GM23338 (cell line): Measurements from ENCODE around the gene FHIT.

ENCODE experiments used
- CREB1 ChIP-seq: fragments of 250-450 bp; sonication (Bioruptor Pico); IDR thresholded peaks from 2 replicates; pipeline ENCODE4 v1.5.0; 2020; ENCODE audit warnings: low read depth, mild to moderate bottlenecking, moderate library complexity
- EZH2 ChIP-seq: fragments of 200-600 bp; sonication (generic); IDR thresholded peaks from one replicate; pipeline ENCODE4 v1.8.0; 2017; ENCODE audit warnings: antibody characterized with exemption, mild to moderate bottlenecking, low read depth; ENCODE audit not compliant: unreplicated experiment
- EZH2phosphoT487 ChIP-seq: fragments of 200-600 bp; sonication (generic); IDR thresholded peaks from one replicate; pipeline ENCODE4 v1.8.1; 2018; ENCODE audit warnings: antibody characterized with exemption; ENCODE audit not compliant: unreplicated experiment
- POLR2AphosphoS5 ChIP-seq: IDR thresholded peaks from 2 replicates; pipeline ENCODE4 v1.6.1; 2016; ENCODE audit warnings: antibody characterized with exemption, low read depth
- REST ChIP-seq: IDR thresholded peaks from one replicate; pipeline ENCODE4 v1.6.1; 2018; ENCODE audit warnings: antibody characterized with exemption; ENCODE audit not compliant: unreplicated experiment
- ZNF114 ChIP-seq: fragments of 250-450 bp; sonication (Bioruptor Pico); IDR thresholded peaks from 2 replicates; pipeline ENCODE4 v1.5.0; 2020; ENCODE audit warnings: mild to moderate bottlenecking, moderate library complexity
- TF ChIP-seq, protein P1 (sequence below), 2 experiments: fragments of 200-600 bp in 1 of 2; sonication (generic) in 1 of 2; conservative IDR thresholded peaks; 2 replicates each; pipeline versions ENCODE4 v1.5.1 to v1.6.1; 2016 to 2017; ENCODE audit warnings: antibody characterized with exemption in 2 of 2, low read depth in 2 of 2, mild to moderate bottlenecking in 2 of 2, moderate library complexity in 1 of 2
- TF ChIP-seq, protein P2 (sequence below): IDR thresholded peaks from 2 replicates; pipeline ENCODE4 v1.6.1; 2016; ENCODE audit warnings: antibody characterized with exemption

DNA sequence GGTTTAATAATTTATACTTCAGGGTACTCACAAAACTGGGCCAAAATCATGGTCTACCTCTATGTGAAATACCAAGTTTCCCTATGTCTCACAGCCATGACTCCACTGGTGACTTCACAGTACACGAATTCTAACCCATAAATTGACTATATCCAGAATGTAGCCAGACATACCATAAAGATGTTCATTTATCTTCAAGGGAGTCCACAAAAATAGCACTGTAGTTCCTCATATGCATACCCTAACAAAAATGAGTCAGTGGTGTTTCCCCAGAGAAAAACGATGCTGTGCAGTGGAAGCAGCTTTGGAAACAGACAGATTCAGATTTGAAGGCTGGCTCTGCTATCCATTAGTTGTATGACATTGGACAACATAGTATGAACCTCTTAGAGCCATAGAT is 438.8 kb downstream of the FHIT start:
- TF ChIP-seq, protein P1, sequence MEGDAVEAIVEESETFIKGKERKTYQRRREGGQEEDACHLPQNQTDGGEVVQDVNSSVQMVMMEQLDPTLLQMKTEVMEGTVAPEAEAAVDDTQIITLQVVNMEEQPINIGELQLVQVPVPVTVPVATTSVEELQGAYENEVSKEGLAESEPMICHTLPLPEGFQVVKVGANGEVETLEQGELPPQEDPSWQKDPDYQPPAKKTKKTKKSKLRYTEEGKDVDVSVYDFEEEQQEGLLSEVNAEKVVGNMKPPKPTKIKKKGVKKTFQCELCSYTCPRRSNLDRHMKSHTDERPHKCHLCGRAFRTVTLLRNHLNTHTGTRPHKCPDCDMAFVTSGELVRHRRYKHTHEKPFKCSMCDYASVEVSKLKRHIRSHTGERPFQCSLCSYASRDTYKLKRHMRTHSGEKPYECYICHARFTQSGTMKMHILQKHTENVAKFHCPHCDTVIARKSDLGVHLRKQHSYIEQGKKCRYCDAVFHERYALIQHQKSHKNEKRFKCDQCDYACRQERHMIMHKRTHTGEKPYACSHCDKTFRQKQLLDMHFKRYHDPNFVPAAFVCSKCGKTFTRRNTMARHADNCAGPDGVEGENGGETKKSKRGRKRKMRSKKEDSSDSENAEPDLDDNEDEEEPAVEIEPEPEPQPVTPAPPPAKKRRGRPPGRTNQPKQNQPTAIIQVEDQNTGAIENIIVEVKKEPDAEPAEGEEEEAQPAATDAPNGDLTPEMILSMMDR (conservative IDR thresholded peaks at IDR 0.05; ENCODE audit: low read depth in 2 of 2): no peak
- TF ChIP-seq EZH2: no peak
- TF ChIP-seq POLR2AphosphoS5: no peak
- TF ChIP-seq, protein P2, sequence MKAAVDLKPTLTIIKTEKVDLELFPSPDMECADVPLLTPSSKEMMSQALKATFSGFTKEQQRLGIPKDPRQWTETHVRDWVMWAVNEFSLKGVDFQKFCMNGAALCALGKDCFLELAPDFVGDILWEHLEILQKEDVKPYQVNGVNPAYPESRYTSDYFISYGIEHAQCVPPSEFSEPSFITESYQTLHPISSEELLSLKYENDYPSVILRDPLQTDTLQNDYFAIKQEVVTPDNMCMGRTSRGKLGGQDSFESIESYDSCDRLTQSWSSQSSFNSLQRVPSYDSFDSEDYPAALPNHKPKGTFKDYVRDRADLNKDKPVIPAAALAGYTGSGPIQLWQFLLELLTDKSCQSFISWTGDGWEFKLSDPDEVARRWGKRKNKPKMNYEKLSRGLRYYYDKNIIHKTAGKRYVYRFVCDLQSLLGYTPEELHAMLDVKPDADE: no peak
- no peak for TF ChIP-seq REST
- no peak for TF ChIP-seq EZH2phosphoT487
- TF ChIP-seq CREB1 (CRISPR knock-in tag): no peak
- TF ChIP-seq ZNF114 (CRISPR knock-in tag): no peak
